ENCODE measurements around the gene SH3GL2.

Gene SH3GL2

GRCh38 chr9:17578911-17579793 is at the start of gene SH3GL2:
TSS of gene SH3GL2 (plus strand) at chr9:17579066.
- no peak for DNase-seq

DNA sequence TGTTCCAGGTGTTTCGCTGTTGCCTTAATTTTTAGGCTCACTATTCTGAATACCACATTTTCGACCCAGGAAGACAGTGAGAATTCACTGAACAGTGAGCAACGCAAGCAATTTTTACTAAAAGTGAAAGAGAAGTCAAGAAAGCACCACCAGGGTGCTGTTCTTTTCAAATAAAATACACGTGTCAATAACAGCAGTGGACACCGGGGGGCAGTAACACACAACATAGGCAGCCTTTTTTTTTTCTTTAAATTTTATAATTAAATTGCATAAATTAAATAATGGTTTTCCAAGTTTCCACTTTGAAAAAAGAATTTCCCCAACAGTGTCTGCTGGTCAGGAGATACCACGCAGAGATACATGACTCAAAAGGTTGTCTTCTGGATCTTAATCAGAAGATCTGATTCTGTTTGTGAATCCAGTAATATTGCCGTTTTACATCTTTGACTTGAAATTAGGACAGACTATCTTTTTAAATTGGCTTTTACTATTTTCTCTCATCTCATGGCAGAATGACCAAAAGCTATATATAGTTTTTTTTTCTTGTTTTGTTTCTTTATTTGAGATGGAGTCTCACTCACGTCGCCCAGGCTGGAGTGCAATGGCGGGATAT is 47.1 kb upstream of the SH3GL2 start:
- no peak for DNase-seq

GRCh38 chr9:17532461-17532860 is 46.4 kb upstream of the SH3GL2 start:
- DNase-seq: no peak

DNA sequence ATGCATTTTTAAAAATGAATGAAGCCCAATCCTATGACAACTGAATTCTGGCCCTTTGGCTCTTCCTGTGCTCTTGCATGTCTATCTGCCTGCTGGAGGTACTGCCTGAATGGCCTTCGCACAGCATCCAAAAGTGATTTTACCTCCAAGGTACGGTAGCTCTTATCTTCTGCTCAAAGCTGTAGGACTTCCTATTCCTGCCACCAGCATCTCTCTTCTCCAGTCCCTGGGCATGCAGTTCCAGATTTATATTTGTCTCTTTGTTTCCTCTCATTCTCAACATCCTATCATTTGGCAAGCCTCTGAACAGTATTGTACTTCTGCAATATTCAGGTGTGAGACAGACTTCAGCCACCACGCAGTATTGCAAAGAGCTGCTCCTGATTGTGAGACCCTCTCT is 43.7 kb upstream of the SH3GL2 start:
- DNase-seq: no peak

DNA sequence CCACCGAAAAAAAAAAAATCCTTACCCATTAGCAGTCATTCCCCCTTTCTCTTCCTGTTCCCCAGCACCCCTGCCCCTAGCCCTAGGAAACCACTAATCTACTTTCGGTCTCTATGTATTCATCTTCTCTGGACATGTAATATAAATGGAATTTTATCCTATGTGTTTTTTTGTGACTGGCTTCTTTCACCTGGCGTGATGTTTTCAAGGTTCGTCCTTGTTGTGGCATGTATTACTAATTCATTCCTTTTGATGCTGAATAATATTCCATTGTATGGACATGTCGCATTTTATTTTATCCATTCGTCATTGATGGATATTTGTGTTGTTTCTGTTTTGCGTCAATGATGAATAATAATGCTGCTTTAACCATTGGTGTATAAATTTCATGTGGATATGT is 42.8 kb upstream of the SH3GL2 start:
- DNase-seq: no peak

- DNase-seq: no peak
These were observed 27.8 kb upstream of the SH3GL2 start for GRCh38 chr9:17551023-17551422.

DNA sequence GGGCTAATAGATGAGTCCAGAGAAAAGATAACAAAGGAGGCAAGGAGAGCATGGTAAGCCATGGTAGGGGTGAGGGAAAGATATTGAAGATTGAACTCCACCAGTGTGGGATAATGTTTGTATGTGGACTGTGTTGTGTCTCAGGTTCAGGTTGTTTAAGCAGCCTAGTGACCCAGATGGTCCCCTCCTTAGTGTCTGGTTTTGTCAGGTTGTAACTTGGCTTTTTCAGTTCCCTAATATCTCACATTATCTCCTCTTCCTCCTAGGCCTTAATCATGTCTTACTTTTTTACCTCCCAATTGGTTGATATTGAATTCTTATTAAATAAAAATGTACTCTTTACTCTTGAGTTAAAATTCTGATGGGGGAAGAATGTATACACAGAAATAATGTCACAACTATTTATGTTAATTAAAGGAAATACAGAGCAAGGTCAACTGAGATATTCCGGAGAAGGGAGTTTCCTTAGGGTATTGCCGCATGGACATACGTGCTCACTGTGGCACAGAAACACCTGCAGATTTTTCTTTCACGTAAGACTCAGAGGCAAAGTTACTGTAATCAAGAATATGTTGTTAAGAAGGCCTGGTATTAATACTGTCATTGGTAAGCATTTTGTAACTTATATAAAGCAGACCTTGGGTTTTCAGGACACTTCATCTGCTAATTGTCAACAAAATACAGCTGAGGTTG is 23.4 kb upstream of the SH3GL2 start:
- DNase-seq: no peak

GRCh38 chr9:17556255-17556654 is 22.6 kb upstream of the SH3GL2 start:
- no peak for DNase-seq

DNA sequence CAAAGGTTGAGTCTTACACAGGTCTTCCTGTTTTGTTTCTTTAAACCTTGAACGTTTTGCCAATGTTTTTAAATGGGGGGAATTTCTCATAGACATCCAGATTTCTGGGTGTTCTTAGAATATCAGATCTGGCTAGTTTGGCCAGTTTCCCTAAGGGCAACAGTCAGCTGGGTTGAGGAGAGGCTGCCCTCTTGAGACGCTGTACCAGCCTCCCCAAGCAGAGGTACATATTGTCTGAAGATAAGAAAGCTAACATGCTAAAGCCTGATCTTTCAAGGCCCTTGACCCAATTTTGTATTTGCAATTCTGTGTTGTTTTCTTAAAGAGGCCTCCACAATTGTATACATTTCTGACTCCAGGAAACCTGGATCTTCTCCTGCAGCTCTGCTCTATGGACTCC is 21.9 kb upstream of the SH3GL2 start:
- no peak for DNase-seq

GRCh38 chr9:17571825-17572224 is 7.0 kb upstream of the SH3GL2 start:
- no peak for DNase-seq

GRCh38 chr9:17574342-17574741 is 4.5 kb upstream of the SH3GL2 start:
- DNase-seq: no peak

- DNase-seq: no peak
These were observed 322 bp upstream of the SH3GL2 start for GRCh38 chr9:17578577-17578910.

DNA sequence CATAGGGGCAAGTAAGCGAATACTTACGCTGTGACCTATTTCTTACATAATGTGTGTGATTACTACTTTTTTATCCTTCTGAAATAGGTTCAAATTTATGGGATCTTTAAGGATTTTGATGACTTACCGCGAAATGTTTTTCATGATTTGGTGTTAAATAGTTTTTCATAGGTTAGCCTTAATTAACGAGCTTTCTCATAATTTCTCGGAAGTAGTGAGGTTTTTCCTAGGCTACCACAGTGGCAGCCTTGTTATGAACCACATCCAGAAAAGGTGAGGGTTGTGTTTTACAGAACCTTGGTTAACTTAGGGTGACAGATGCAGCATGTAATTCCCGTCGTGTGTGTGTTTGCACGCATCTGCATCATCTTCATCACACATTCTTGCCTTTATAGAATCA is 1.3 kb downstream of the SH3GL2 start:
- DNase-seq: no peak

DNA sequence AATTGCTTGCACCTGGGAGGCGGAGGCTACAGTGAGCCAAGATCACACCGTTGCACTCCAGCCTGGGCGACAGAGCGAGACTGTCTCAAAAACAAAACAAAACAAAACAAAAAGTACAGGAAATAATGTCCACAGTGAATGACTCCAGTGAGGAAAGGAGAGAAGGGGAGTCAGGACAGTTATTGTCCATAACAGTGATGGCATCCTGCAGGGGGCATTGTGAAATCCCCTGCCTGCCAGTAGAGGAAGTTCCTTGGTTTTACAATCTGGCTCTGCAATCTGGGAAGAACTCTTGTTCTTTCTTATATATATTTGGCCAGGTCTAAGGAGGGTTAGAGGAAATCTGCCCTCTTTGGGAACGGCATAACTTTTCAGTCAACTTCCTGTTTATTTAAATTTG is 8.2 kb downstream of the SH3GL2 start:
- no peak for DNase-seq

DNA sequence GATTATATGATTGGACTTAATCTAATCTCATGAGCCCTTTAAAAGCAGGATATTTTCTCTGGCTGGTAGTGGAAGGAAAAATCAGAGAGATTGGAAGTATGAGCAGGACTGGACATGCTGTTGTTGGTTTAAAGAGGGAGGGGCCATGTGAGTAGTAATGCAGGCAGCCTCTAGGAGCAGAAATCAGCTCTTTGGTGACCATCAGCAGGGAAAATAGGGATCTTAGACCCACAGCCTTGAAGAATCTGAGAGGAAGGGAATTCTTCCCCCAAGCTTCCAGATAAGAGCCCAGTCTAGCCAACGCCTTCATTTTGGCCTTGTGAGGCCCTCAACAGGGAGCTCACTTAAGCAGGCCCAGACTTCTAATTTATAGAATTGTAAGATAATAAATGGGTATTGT is 9.5 kb downstream of the SH3GL2 start:
- DNase-seq: no peak

GRCh38 chr9:17588941-17589340 is 10.1 kb downstream of the SH3GL2 start:
- no peak for DNase-seq

GRCh38 chr9:17589771-17590170 is 10.9 kb downstream of the SH3GL2 start:
- no peak for DNase-seq

DNA sequence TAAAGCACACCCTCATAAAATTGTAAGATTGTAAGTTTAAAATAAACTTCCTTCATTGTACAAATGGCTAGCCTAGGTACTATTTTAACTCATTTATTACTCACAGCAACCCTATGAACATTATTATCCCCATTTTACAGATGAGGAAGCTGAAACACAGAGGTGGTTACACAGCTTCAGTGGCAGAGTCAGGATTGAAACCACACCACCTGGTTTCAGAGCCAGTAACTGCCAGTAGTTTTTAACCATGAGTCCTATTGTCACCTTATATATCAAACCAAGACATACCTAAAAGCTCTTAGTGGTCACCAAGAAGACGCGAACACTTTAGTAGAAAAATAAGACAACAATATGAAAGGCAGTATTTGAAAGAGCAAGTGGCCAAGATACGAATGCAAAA is 16.1 kb downstream of the SH3GL2 start:
- DNase-seq: no peak

DNA sequence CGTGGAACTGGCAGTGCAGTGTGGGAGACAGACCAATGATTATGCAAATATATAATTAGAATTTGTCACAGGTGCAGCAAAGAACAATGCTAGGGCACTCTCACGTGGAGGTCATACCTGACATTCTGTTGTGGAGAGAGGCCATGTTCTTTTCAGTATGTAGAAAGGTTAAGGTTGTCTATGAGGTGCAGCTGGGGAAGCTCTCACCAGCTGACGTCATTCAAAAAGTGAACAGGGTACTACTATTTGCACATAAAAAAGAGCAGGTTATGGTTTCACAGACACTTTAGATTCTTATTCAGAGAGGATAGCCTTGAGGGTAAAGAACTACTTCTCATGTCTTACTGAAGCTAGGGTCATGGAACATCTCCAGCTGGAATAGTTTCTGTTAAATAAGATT is 19.1 kb downstream of the SH3GL2 start:
- no peak for DNase-seq

DNA sequence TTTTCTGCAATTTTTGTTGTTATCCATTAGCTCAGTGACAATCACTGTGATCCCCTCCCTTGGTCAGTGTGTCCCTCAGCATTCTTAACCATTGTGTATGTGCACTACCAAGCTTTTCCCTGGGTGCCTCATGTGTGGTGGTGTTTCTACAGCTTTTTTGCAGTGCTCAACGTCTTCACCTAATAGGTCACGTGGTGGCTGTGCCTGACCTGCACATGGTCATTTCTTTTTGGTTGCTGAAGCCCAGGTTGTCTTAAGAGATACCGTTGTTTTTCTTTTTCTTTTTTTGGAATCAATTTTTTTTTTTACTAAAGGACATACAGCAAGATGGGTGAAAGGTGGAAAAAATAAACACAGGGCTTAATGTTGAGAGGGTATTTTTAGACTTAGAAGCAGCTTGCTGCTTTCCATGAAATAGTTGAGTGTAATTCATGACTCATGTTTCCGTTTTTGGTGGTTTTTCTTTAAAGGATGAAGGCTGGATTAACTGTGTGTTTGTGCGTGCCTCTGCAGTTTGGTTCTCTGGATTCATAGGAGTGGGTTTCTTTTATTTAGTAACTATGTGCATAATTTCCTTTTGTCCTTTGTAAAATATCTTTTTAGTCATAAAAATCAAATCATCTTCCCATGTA is 22.2 kb downstream of the SH3GL2 start:
- no peak for DNase-seq

DNA sequence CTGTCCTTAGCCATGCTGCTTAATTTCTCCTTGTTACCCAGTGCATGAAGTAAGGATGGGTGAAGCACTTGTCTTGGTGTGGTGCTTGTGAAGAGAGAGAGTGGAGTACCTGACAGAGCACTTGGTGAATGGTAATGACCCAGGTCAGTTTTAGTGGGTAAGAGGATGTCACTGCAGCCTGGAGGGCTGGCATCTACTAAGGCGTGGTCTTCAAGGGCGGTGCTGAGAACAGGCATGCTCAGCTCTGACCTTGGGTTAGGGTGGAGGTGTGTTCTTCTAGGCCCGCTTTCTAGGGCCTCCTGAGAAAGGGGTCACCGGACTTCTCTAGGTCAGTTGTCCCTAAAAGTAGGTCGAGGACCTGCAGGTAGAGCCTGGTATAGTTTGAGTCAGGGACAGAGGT is 25.7 kb downstream of the SH3GL2 start:
- no peak for DNase-seq

- DNase-seq: no peak
These were observed 30.6 kb downstream of the SH3GL2 start for GRCh38 chr9:17609312-17610005.

DNA sequence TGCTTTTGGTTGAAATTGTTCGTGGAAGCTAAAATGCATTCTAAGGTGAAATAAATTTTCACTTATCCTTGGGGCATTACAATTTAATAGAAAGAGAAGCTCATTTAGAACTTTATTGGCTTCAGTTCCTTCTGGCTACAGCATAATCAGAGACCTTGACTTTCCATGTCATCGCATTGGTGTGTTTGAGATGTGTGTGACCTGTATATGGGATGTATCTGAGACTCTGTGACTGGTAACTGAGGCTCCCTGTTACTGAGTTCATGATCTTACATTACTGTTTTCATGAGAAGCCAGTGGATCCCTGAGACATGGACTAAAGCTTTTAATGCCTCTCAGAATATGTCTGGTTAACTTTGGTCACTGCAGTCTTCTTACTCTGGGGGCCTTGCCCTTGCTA is 32.5 kb downstream of the SH3GL2 start:
- DNase-seq: no peak
